ENCODE results near the gene BCL2L15. TPM values are rescaled to one million over a fixed set of nuclear protein-coding genes. Genes with fewer than 3 reads are reported as not detected.

BCL2L15 gene
- total RNA-seq, 1 experiment from 2014 or later, result 0.02 TPM

GRCh38 chr1:113835686-113836290, 51.6 kb downstream of the BCL2L15 start:
- peak; percentile 43 for DNase-seq (ENCODE audit: extremely low read depth, low read depth)

- no peak for DNase-seq (ENCODE audit: extremely low read depth, low read depth)
Observed at GRCh38 chr1:113834716-113835115, 52.7 kb downstream of the BCL2L15 start.

Other genes with a start within 250 kb of the BCL2L15 start
- gene PHTF1, start 128.1 kb downstream of the BCL2L15 start, total RNA-seq (2014; rRNA removed; shearing (Covaris generic)), result 9.6 and 11.5 TPM in 2 replicates
- gene RSBN1, start 75.1 kb downstream of the BCL2L15 start, total RNA-seq (2014; rRNA removed; shearing (Covaris generic)), result 6.0 and 7.1 TPM in 2 replicates
- not detected in 2 replicates for gene PTPN22, start 15.9 kb downstream of the BCL2L15 start, total RNA-seq (2014; rRNA removed; shearing (Covaris generic))
- 9.4 and 11.9 TPM in 2 replicates for gene AP4B1, start 17.2 kb upstream of the BCL2L15 start, total RNA-seq (2014; rRNA removed; shearing (Covaris generic))
- gene DCLRE1B, start 17.7 kb upstream of the BCL2L15 start, total RNA-seq (2014; rRNA removed; shearing (Covaris generic)), result 5.4 and 6.2 TPM in 2 replicates
- 15.6 and 16.9 TPM in 2 replicates for gene HIPK1, start 41.7 kb upstream of the BCL2L15 start, total RNA-seq (2014; rRNA removed; shearing (Covaris generic))
- gene OLFML3, start 91.9 kb upstream of the BCL2L15 start, total RNA-seq (2014; rRNA removed; shearing (Covaris generic)), result 0.40 and 0.45 TPM in 2 replicates